ENCODE data around the gene MPPED2. TPM values are rescaled to one million over a fixed set of nuclear protein-coding genes. Genes with fewer than 3 reads are reported as not detected.

MPPED2 gene
- total and polyA plus RNA-seq, 10 of the 15 experiments (the other 5 are each of a cell fraction or from before 2014, with no cell fraction given): not detected

GRCh38 chr11:30465192-30465591 lies 121.0 kb downstream of the MPPED2 start:
- H3K27ac ChIP-seq (ENCODE audit: control insufficient read depth, insufficient read depth): no peak overlapping the region
- FAIRE-seq (no peak), ATAC-seq (no peak), DNase-seq (ENCODE audit: low read depth, low spot score) (no peak)
- TF ChIP-seq SMARCA5 (IDR thresholded peaks at IDR 0.05) (no peak), SUPT20H (IDR thresholded peaks at IDR 0.05; ENCODE audit: borderline replicate concordance, control insufficient read depth, low read depth, low read length) (no peak), PAX5 (IDR thresholded peaks at IDR 0.05; ENCODE audit: borderline replicate concordance, low read depth, low read length) (no peak), KDM1A (IDR thresholded peaks at IDR 0.05; ENCODE audit: borderline replicate concordance) (no peak), RBBP5 (conservative IDR thresholded peaks at IDR 0.05) (no peak), SREBF1 (IDR thresholded peaks at IDR 0.05; ENCODE audit: low read length) (no peak), ZNF687 (IDR thresholded peaks at IDR 0.05) (no peak), SMC3 (IDR thresholded peaks at IDR 0.05; ENCODE audit: borderline replicate concordance, low read length) (no peak), IKZF2 (IDR thresholded peaks at IDR 0.05) (no peak), CEBPZ (IDR thresholded peaks at IDR 0.05; ENCODE audit: low read depth, low read length) (no peak), ZNF217 (IDR thresholded peaks at IDR 0.05) (no peak)
- TF ChIP-seq, protein P1, sequence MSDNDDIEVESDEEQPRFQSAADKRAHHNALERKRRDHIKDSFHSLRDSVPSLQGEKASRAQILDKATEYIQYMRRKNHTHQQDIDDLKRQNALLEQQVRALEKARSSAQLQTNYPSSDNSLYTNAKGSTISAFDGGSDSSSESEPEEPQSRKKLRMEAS (IDR thresholded peaks at IDR 0.05; ENCODE audit: low read depth, low read length): no peak
- ChIA-PET RAD21 (ENCODE audit: unreplicated experiment) (no interaction called here), CTCF (no interaction called here), SMC1A (ENCODE audit: uncharacterized antibody, unreplicated experiment) (no interaction called here), POLR2A (no interaction called here)
- H3K4me3 ChIP-seq: no peak overlapping the region
- BruUV-seq (replicated peaks): no TSS peak
- no peaks in the 10 kb centered on the region; a peak in 1 of 4 replicates for H3K27me3 ChIP-seq (replicated peaks in 1 of 2; ENCODE audit: control insufficient read depth in 2 of 2, insufficient read depth in 2 of 2, low read length in 1 of 2)
- H4K20me1 ChIP-seq (ENCODE audit: control insufficient read depth, insufficient read depth): no peaks in the 10 kb centered on the region
- no peak overlapping the region for H3K9ac ChIP-seq (ENCODE audit: control insufficient read depth, insufficient read depth, low read length)
- WGBS (ENCODE audit: insufficient coverage, insufficient replicate concordance, low lambda C conversion rate, missing lambda C conversion rate): 30% methylated on average over 2 of the region's 2 CpGs
- H2AFZ ChIP-seq (ENCODE audit: control insufficient read depth, low read depth, low read length): no peak overlapping the region
- H3K36me3 ChIP-seq (ENCODE audit: control insufficient read depth in 2 of 2, insufficient read depth in 2 of 2, low read length in 1 of 2): no peaks in the 10 kb centered on the region
- no peak overlapping the region for H3K4me2 ChIP-seq (ENCODE audit: control insufficient read depth, insufficient read depth)
- no peaks in the 10 kb centered on the region for H3K4me1 ChIP-seq (ENCODE audit: control insufficient read depth, insufficient read depth, low read length)
- in situ Hi-C loops (cut with MboI) (no loop called here), intact Hi-C loops (cut with micrococcal nuclease; ENCODE audit: unreplicated experiment) (no loop called here)
- no peaks in the 10 kb centered on the region for H3K9me3 ChIP-seq (replicated peaks; ENCODE audit: control insufficient read depth, insufficient read depth, low read length)
- no peaks in the 10 kb centered on the region for H3K79me2 ChIP-seq (ENCODE audit: control insufficient read depth, insufficient read depth, low read length)

All from GM12878 (cell line).